Ecto neural progenitor cell (in vitro differentiated cells): Measurements from ENCODE around the gene NDUFS2.
"Not testable (repeated sequence)": the region's sequence is repeated elsewhere in the genome, so short reads cannot be mapped to it uniquely, and the experiment has no call there.

ENCODE experiments used
- DNase-seq: peaks from one replicate; pipeline ENCODE4 v3.0.0-alpha.2; 2018; ENCODE audit warnings: low spot score

The NDUFS2 gene

DNA sequence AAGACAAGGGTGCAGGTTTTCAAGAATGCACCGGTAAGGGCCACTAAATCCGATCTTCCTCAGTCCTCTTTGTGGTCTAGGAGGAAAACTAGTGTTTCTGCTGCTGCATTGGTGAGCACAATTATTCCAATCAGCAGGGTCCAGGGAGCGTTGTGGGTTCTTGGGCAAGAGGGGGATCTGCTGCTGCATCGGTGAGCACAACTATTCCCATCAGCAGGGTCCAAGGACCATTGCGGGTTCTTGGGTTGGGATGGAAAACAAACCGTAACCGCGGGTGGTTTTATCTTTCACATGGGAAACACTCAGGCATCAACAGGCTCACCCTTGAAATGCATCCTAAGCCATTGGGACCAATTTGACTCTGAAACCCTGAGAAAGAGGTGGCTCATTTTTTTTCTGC lies 49.4 kb downstream of the NDUFS2 start:
- DNase-seq: no peak

- DNase-seq: not testable (repeated sequence)
These were observed 53.1 kb downstream of the NDUFS2 start for GRCh38 chr1:161255302-161255701.

GRCh38 chr1:161255955-161256520 lies 53.9 kb downstream of the NDUFS2 start:
- not testable (repeated sequence) for DNase-seq

DNA sequence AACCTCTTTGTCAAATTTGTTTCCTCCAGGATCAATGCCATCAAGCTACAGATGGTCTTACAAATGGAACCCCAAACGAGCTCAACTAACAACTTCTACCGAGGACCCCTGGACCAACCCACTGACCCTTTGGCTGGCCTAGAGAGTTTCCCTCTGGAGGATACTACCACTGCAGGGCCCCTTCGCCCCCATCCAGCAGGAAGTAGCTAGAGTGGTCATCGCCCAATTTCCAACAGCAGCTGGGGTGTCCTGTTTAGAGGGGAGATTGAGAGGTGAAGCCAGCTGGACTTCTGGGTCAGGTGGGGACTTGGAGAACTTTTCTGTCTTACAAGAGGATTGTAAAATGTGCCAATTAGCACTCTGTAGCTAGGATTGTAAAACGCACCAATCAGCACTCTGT lies 54.9 kb downstream of the NDUFS2 start:
- DNase-seq: not testable (repeated sequence)

GRCh38 chr1:161258439-161259344 lies 56.5 kb downstream of the NDUFS2 start, which contains the start of gene PCP4L1:
PCP4L1 (plus strand) TSS chr1:161258745; CDS start chr1:161258975, 230 bp downstream.
- peak; percentile 87 for DNase-seq

DNA sequence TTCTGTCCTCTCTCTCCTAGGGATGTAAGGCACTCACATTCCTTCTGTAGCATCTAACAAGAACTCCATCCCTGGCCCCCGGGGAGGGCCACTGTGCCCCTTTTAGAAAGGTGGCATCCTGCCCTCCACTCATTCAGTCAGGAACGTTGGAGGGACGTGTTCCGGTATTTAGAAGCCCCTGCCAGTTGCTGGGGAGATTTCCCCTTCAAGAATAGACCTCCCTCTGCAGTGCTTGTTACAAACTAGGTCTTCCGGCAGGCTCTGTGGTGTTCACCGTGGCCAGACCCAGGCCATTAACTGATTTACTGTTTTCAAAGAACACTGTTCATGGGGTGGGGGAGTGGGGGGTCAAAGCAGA lies 57.2 kb downstream of the NDUFS2 start:
- no peak for DNase-seq

- no peak for DNase-seq
These were observed 57.6 kb downstream of the NDUFS2 start for GRCh38 chr1:161259765-161260164.

- no peak for DNase-seq
These were observed 58.5 kb downstream of the NDUFS2 start for GRCh38 chr1:161260376-161261260.

GRCh38 chr1:161261261-161262235 lies 59.4 kb downstream of the NDUFS2 start:
- no peak for DNase-seq
